ENCODE results near the gene ATP8A2.

ATP8A2 gene

GRCh38 chr13:25675060-25675459 is 303.3 kb downstream of the ATP8A2 start:
- no peak for DNase-seq
- Mint-ChIP-seq H3K4me1 (ENCODE audit: low read depth) (no peaks in the 10 kb centered on the region), H3K27ac (no peak overlapping the region), H3K4me3 (no peak overlapping the region), H3K27me3 (peaks cover 8% of the 10 kb centered on the region), H3K36me3 (ENCODE audit: low read depth) (no peaks in the 10 kb centered on the region), H3K9me3 (no peaks in the 10 kb centered on the region)

GRCh38 chr13:25677956-25678355 is 306.2 kb downstream of the ATP8A2 start:
- Mint-ChIP-seq H3K27me3 (peaks cover 8% of the 10 kb centered on the region), H3K9me3 (no peaks in the 10 kb centered on the region)
- no peak for DNase-seq

GRCh38 chr13:25678398-25678797 is 306.6 kb downstream of the ATP8A2 start:
- Mint-ChIP-seq H3K9me3 (no peaks in the 10 kb centered on the region), H3K4me3 (no peak overlapping the region), H3K27ac (no peak overlapping the region), H3K4me1 (ENCODE audit: low read depth) (no peaks in the 10 kb centered on the region), H3K36me3 (ENCODE audit: low read depth) (no peaks in the 10 kb centered on the region), H3K27me3 (peaks cover 7% of the 10 kb centered on the region)
- DNase-seq, result no peak

More at GRCh38 chr13:25677956-25678355, 306.2 kb downstream of the ATP8A2 start:
- no peaks in the 10 kb centered on the region for H3K36me3 Mint-ChIP-seq (ENCODE audit: low read depth)
- no peak overlapping the region for H3K4me3 Mint-ChIP-seq
- H3K4me1 Mint-ChIP-seq (ENCODE audit: low read depth), result no peaks in the 10 kb centered on the region
- H3K27ac Mint-ChIP-seq, result no peak overlapping the region

DNA sequence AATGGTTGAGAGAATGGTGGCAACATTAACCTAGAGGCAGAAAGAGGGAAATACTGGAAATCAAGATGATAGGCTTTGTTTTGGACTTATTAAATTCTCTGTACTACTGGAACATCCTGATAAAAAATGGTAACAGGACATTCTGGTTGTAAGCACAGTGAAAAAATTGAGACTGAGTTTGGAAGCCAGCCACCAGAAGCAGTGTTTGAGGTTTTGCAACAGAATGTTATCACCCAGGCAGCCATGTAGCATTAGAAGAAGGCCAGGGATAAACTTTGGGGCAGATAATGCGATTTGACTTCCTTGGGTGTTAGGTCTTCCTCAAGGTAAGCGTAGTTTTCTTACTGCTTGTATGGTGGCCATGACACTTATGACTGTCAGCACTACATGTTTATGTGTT is 307.4 kb downstream of the ATP8A2 start:
- Mint-ChIP-seq H3K9me3 (no peaks in the 10 kb centered on the region), H3K4me3 (no peak overlapping the region), H3K27me3 (peaks cover 5% of the 10 kb centered on the region), H3K36me3 (ENCODE audit: low read depth) (no peaks in the 10 kb centered on the region), H3K27ac (no peak overlapping the region), H3K4me1 (ENCODE audit: low read depth) (no peaks in the 10 kb centered on the region)
- no peak for DNase-seq

DNA sequence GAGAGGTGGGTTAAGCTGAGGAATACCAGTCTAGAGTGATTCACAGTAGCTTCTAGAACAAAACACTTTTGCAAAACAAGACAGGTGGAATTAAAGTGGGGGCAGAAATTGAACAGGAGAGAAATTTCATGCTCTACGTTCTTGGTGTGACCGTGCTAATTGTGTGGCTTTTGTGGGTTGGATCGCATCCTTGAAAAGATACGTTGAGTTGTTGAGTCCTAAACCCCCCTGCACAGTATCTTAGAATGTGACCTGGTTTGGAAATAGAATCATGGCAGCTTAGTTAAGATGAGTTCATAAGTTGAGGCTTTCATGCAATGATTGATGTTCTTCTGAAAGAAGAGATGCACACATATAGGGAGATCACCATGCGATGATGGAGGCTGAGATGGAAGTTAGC is 308.2 kb downstream of the ATP8A2 start:
- Mint-ChIP-seq H3K27me3 (peaks cover 5% of the 10 kb centered on the region), H3K27ac (no peak overlapping the region), H3K9me3 (no peaks in the 10 kb centered on the region), H3K4me3 (no peak overlapping the region), H3K36me3 (ENCODE audit: low read depth) (no peaks in the 10 kb centered on the region), H3K4me1 (ENCODE audit: low read depth) (no peaks in the 10 kb centered on the region)
- no peak for DNase-seq

DNA sequence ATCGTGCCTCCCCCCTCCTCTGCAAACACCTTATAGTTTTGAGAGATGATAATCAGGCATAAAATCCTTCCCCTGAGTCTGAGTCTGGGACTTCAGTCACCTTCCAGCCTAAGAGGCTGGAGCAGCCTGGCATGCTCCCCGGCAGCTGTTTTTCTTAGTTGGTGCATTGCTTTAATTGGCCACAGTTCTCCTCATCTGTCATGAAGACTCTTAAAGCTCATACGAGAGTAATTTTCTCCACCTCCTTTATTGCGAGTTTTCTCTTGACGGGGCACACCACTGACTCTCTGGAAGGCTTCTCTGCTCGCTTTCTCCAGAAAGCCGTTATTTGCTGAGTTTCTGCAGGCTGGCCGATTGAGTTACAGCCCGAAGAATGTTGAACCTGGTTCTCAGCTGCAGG is 310.5 kb downstream of the ATP8A2 start:
- H3K4me1 Mint-ChIP-seq (ENCODE audit: low read depth), result no peaks in the 10 kb centered on the region
- no peak for DNase-seq
- no peak overlapping the region for H3K4me3 Mint-ChIP-seq
- H3K27me3 Mint-ChIP-seq, result no peaks in the 10 kb centered on the region
- no peaks in the 10 kb centered on the region for H3K36me3 Mint-ChIP-seq (ENCODE audit: low read depth)
- no peak overlapping the region for H3K27ac Mint-ChIP-seq
- no peaks in the 10 kb centered on the region for H3K9me3 Mint-ChIP-seq

DNA sequence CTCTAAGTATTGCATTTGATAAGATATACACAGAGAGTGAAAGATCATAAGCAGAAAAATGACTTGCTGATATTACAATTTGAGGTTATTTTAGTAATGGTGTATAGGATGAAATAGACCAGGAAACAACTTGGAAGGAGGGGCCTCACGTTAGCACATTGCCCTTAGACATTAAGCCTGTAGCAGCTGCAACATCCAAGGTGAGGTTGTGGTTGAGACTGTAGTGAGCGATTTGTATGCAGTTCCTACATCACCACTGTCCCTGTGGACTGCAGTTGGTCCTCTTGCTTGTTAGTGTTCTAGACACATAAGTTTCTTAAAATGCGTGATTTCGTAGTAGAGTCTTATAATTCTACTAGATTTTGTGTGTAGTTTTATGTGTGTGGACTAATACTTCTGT is 311.3 kb downstream of the ATP8A2 start:
- Mint-ChIP-seq H3K4me1 (ENCODE audit: low read depth) (no peaks in the 10 kb centered on the region), H3K9me3 (no peaks in the 10 kb centered on the region), H3K27me3 (no peaks in the 10 kb centered on the region), H3K4me3 (no peak overlapping the region), H3K36me3 (ENCODE audit: low read depth) (no peaks in the 10 kb centered on the region), H3K27ac (no peak overlapping the region)
- DNase-seq, result no peak

GRCh38 chr13:25683662-25684370 is 312.0 kb downstream of the ATP8A2 start:
- H3K4me1 Mint-ChIP-seq (ENCODE audit: low read depth), result no peaks in the 10 kb centered on the region
- H3K9me3 Mint-ChIP-seq, result no peaks in the 10 kb centered on the region
- H3K36me3 Mint-ChIP-seq (ENCODE audit: low read depth), result no peaks in the 10 kb centered on the region
- no peaks in the 10 kb centered on the region for H3K27me3 Mint-ChIP-seq
- no peak overlapping the region for H3K4me3 Mint-ChIP-seq
- DNase-seq, result no peak
- no peak overlapping the region for H3K27ac Mint-ChIP-seq

DNA sequence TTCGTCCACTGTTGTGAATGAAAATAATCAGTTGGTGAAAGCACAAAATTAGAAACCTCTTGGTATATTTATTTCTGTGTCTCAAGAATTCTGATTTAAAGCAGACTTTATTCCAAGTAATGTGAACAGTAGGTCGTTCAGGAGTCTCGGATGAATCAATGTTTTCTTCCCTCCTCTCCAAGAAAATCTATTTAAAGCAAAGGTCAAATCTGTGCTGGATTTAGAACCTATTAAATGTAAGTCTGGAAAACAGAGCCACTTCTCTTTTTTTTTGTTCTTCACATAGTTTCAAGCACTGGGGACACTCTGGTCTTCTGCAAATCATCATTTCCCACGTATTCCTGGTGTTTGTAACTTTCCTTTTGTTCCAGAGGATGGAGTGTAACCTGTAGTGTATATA is 312.7 kb downstream of the ATP8A2 start:
- Mint-ChIP-seq H3K4me3 (no peak overlapping the region), H3K9me3 (no peaks in the 10 kb centered on the region), H3K27ac (no peak overlapping the region), H3K27me3 (no peaks in the 10 kb centered on the region), H3K36me3 (ENCODE audit: low read depth) (no peaks in the 10 kb centered on the region), H3K4me1 (ENCODE audit: low read depth) (no peaks in the 10 kb centered on the region)
- no peak for DNase-seq

- Mint-ChIP-seq H3K4me1 (ENCODE audit: low read depth) (no peaks in the 10 kb centered on the region), H3K27me3 (peaks cover 3% of the 10 kb centered on the region), H3K4me3 (no peak overlapping the region), H3K27ac (no peak overlapping the region), H3K9me3 (no peaks in the 10 kb centered on the region), H3K36me3 (ENCODE audit: low read depth) (no peaks in the 10 kb centered on the region)
- no peak for DNase-seq
Measured at GRCh38 chr13:25686831-25687470, 315.2 kb downstream of the ATP8A2 start.

DNA sequence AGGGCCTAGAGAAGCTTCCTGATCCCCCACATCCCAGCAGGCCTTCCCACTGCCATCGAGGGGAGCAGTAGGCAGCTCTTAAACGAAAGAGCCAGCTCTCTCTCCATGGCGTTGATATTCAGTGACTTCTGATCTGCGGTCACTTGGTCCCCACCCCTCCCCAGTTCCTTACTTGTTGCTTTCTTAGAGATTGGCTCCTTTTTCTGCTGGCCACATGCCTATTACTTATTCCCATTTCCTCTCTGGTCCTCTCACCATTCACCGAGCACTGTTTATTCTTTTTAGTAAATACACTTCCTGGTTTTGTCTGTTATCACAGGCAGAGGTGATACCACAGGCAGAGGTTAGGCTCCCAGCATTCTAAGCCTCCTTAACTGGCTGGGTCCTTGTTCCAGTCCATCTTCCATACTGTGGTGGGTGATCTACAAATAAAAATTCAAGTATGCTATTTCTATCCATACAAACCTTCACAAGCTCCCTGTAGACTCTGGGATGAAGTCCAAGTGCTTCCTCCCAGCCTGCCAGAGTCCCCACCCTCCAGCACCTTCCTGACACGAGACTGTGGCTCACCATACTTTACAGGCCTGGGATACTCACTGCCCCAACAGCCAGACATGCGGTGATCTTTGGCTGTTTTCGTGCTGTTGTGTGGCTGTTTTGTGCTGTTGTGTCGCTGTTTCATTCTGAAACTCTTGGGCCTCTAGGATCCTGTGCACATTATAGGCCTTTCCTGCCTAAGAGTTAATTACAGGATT is 315.9 kb downstream of the ATP8A2 start:
- Mint-ChIP-seq H3K9me3 (no peaks in the 10 kb centered on the region), H3K4me1 (ENCODE audit: low read depth) (no peaks in the 10 kb centered on the region), H3K4me3 (no peak overlapping the region), H3K27ac (no peak overlapping the region), H3K36me3 (ENCODE audit: low read depth) (no peaks in the 10 kb centered on the region), H3K27me3 (peaks cover 3% of the 10 kb centered on the region)
- no peak for DNase-seq

DNA sequence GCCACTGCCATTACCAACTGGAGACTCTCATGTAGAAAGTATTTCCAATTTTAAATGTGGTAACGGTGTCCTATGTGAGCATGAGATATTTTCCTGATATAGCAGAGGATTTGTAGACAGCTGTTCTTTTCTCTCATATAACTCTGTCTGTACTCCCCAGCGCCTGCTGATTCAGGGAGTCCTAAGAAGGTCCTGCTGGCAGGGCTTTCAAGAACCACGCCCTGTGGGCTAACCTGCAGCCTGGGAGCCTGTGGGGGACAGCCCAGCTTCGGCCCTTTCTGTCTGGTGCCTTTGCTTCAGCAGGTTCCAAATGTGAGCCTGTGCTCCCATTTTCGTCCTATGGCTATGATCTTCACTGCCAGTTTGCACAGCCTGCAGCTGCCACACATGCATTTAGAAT is 316.8 kb downstream of the ATP8A2 start:
- Mint-ChIP-seq H3K4me3 (no peak overlapping the region), H3K36me3 (ENCODE audit: low read depth) (no peaks in the 10 kb centered on the region), H3K27me3 (peaks cover 7% of the 10 kb centered on the region), H3K9me3 (no peaks in the 10 kb centered on the region), H3K27ac (no peak overlapping the region), H3K4me1 (ENCODE audit: low read depth) (no peaks in the 10 kb centered on the region)
- no peak for DNase-seq

DNA sequence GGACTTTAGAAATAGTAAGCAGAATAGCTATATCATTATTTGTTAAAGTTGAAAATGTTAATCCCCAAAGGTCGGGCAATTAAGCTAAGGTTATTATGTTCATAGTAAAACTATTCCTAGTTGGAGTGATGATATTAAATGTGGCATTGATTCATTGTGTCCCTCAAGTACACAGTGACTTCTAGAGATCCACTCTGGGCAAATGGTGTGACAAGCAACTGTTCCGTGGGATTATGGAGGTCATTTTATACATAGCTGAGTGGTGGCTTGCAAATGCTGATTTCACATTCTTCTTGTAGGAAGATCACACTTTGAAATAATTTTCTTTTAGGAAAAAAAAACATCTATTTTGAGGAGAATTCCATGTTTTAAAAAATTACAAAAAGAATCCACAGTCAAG is 317.8 kb downstream of the ATP8A2 start:
- Mint-ChIP-seq H3K4me3 (no peak overlapping the region), H3K4me1 (ENCODE audit: low read depth) (no peaks in the 10 kb centered on the region), H3K27me3 (peaks cover 12% of the 10 kb centered on the region), H3K36me3 (ENCODE audit: low read depth) (no peaks in the 10 kb centered on the region), H3K27ac (no peak overlapping the region), H3K9me3 (no peaks in the 10 kb centered on the region)
- DNase-seq, result no peak

GRCh38 chr13:25690582-25690981 is 318.8 kb downstream of the ATP8A2 start:
- H3K36me3 Mint-ChIP-seq (ENCODE audit: low read depth), result no peaks in the 10 kb centered on the region
- H3K27ac Mint-ChIP-seq, result no peak overlapping the region
- H3K4me3 Mint-ChIP-seq, result no peak overlapping the region
- DNase-seq, result no peak
- H3K9me3 Mint-ChIP-seq, result no peaks in the 10 kb centered on the region
- peaks cover 12% of the 10 kb centered on the region for H3K27me3 Mint-ChIP-seq
- H3K4me1 Mint-ChIP-seq (ENCODE audit: low read depth), result no peaks in the 10 kb centered on the region

DNA sequence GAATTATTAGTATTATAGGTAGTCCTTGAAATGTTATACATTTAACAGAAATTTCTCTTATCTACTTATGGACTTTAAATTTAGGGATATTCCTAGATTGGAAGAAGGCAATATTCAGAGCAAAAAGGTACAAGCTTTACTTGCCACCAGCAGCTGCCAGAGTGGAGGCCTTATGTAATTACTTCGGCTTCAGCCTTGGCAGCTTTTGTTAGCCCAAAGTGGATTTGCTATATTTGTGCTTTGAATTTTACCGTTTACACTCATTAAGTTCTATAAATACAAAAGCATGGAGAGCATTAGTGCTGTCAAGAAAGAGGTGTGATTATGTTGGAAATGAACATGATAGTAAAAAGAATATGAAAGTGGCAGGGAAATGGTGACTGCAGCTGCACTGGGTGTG is 319.9 kb downstream of the ATP8A2 start:
- H3K36me3 Mint-ChIP-seq (ENCODE audit: low read depth), result no peaks in the 10 kb centered on the region
- H3K27me3 Mint-ChIP-seq, result peaks cover 12% of the 10 kb centered on the region
- H3K27ac Mint-ChIP-seq, result no peak overlapping the region
- DNase-seq, result no peak
- H3K9me3 Mint-ChIP-seq, result no peaks in the 10 kb centered on the region
- no peaks in the 10 kb centered on the region for H3K4me1 Mint-ChIP-seq (ENCODE audit: low read depth)
- no peak overlapping the region for H3K4me3 Mint-ChIP-seq

Measured in activated T-cell treated with anti-CD3 and anti-CD28 coated beads, Interleukin-2, amount 50 U/mL, for 24 hours (primary cell).